Liver (tissue), 9 donors: ENCODE results near the gene CD52. TPM values are rescaled to one million over a fixed set of nuclear protein-coding genes. Genes with fewer than 3 reads are reported as not detected.

Experiments used
- DNase-seq: peaks from one replicate; pipeline ENCODE4 v3.0.0-alpha.2; 2017; ENCODE audit warnings: low spot score
- H3K27ac ChIP-seq, 2 donors: one replicate each; pipeline ENCODE4 v1.7.0; 2013; ENCODE audit warnings: inconsistent platforms in 2 of 2, low read length in 2 of 2, control low read depth in 1 of 2, low read depth in 1 of 2, mild to moderate bottlenecking in 1 of 2
- H3K27me3 ChIP-seq, 4 donors: one replicate each; pipeline versions ENCODE4 v1.6.1 to v1.7.0; 2013; ENCODE audit warnings: low read length in 3 of 4, inconsistent platforms in 1 of 4, mild to moderate bottlenecking in 1 of 4, moderate library complexity in 1 of 4; ENCODE audit not compliant: control insufficient read depth in 4 of 4, insufficient read depth in 4 of 4
- H3K36me3 ChIP-seq, 4 donors: one replicate each; pipeline versions ENCODE4 v1.6.1 to v1.7.0; 2013; ENCODE audit warnings: low read length in 3 of 4, mild to moderate bottlenecking in 3 of 4, low read depth in 1 of 4, moderate library complexity in 1 of 4; ENCODE audit not compliant: control insufficient read depth in 4 of 4, insufficient read depth in 3 of 4
- H3K4me1 ChIP-seq, 4 donors: one replicate each; pipeline versions ENCODE4 v1.6.1 to v1.7.0; 2013; ENCODE audit warnings: low read length in 3 of 4, mild to moderate bottlenecking in 3 of 4, moderate library complexity in 1 of 4; ENCODE audit not compliant: control insufficient read depth in 4 of 4, insufficient read depth in 4 of 4
- H3K4me3 ChIP-seq, 3 donors: one replicate each; pipeline versions ENCODE4 v1.6.1 to v1.7.0; 2013; ENCODE audit warnings: low read length in 3 of 3, control low read depth in 1 of 3, low read depth in 1 of 3, mild to moderate bottlenecking in 1 of 3
- H3K9ac ChIP-seq, 2 donors: one replicate each; pipeline ENCODE4 v1.7.0; 2013; ENCODE audit warnings: low read length in 2 of 2, mild to moderate bottlenecking in 2 of 2, moderate library complexity in 2 of 2, control low read depth in 1 of 2, low read depth in 1 of 2
- H3K9me3 ChIP-seq, 4 donors: one replicate each; pipeline versions ENCODE4 v1.6.1 to v1.7.0; 2013; ENCODE audit warnings: low read length in 3 of 4; ENCODE audit not compliant: control insufficient read depth in 4 of 4
- ATF3 ChIP-seq: IDR thresholded peaks from 2 replicates; pipeline ENCODE4 v1.6.1; 2016; ENCODE audit warnings: antibody characterized with exemption
- CTCF ChIP-seq: fragments of 150-350 bp; IDR thresholded peaks from 2 replicates; pipeline ENCODE4 v1.5.1; 2017; ENCODE audit warnings: improper control_type of control experiment, low read depth, low read length; ENCODE audit not compliant: missing input control
- EGR1 ChIP-seq, 2 donors: IDR thresholded peaks; 2 replicates each; pipeline ENCODE4 v1.6.1; 2016 to 2018; ENCODE audit warnings: antibody characterized with exemption in 2 of 2, low read depth in 2 of 2
- FOXA1 ChIP-seq: IDR thresholded peaks from 2 replicates; pipeline ENCODE4 v1.6.1; 2016; ENCODE audit warnings: antibody characterized with exemption
- FOXA2 ChIP-seq: IDR thresholded peaks from 2 replicates; pipeline ENCODE4 v1.6.1; 2016; ENCODE audit warnings: antibody characterized with exemption
- GABPA ChIP-seq, 2 donors: IDR thresholded peaks in 1 of 2; conservative IDR thresholded peaks in 1 of 2; 2 replicates each; pipeline ENCODE4 v1.6.1; 2016; ENCODE audit warnings: antibody characterized with exemption in 2 of 2, mild to moderate bottlenecking in 1 of 2, moderate library complexity in 1 of 2
- HNF4A ChIP-seq, 2 donors: conservative IDR thresholded peaks; 2 replicates each; pipeline ENCODE4 v1.6.1; 2016; ENCODE audit warnings: antibody characterized with exemption in 2 of 2, mild to moderate bottlenecking in 2 of 2
- HNF4G ChIP-seq: IDR thresholded peaks from 2 replicates; pipeline ENCODE4 v1.6.1; 2016; ENCODE audit warnings: antibody characterized with exemption
- JUND ChIP-seq, 2 donors: IDR thresholded peaks; 2 replicates each; pipeline ENCODE4 v1.6.1; 2016; ENCODE audit warnings: antibody characterized with exemption in 2 of 2
- NR2F2 ChIP-seq: IDR thresholded peaks from 2 replicates; pipeline ENCODE4 v1.6.1; 2016; ENCODE audit warnings: antibody characterized with exemption
- RAD21 ChIP-seq, 2 donors: IDR thresholded peaks; 2 replicates each; pipeline ENCODE4 v1.6.1; 2016; ENCODE audit warnings: antibody characterized with exemption in 2 of 2, mild to moderate bottlenecking in 2 of 2
- RXRA ChIP-seq, 2 donors: IDR thresholded peaks; 2 replicates each; pipeline ENCODE4 v1.6.1; 2017 to 2018; ENCODE audit warnings: antibody characterized with exemption in 2 of 2, mild to moderate bottlenecking in 1 of 2
- SP1 ChIP-seq: IDR thresholded peaks from 2 replicates; pipeline ENCODE4 v1.6.1; 2018; ENCODE audit warnings: antibody characterized with exemption, mild to moderate bottlenecking
- TAF1 ChIP-seq: conservative IDR thresholded peaks from 2 replicates; pipeline ENCODE4 v1.6.1; 2016; ENCODE audit warnings: antibody characterized with exemption, mild to moderate bottlenecking
- YY1 ChIP-seq: IDR thresholded peaks from 2 replicates; pipeline ENCODE4 v1.6.1; 2016; ENCODE audit warnings: antibody characterized with exemption, mild to moderate bottlenecking
- WGBS: extraction: QIAGEN DNeasy Blood & Tissue Kit; methylation state at CpG from one replicate; pipeline ENCODE4 v1.1.7; 2013; 5-methylcytosine and 5-hydroxymethylcytosine counted together
- polyA plus RNA-seq, 2 donors: library from polyadenylated mRNA; stranded (reverse) in 1 of 2; unstranded in 1 of 2; fragments of 200-250 nt in 1 of 2; fragments of >200 nt in 1 of 2; fragmentation: Nextera tagmentation in 1 of 2; extraction: Ambion mirVana in 1 of 2; gene quantifications; one replicate each; pipeline versions ENCODE4 v1.2.1 to v1.2.3, GENCODE V29; 2013 to 2015
- total RNA-seq, 2 donors: library from RNA; depleted of rRNA; stranded (reverse); fragments of >200 nt; gene quantifications; one replicate each; pipeline ENCODE4 v1.2.3, GENCODE V29; 2014
- TF ChIP-seq, protein P1 (sequence below): IDR thresholded peaks from 2 replicates; pipeline ENCODE4 v1.6.1; 2016; ENCODE audit warnings: antibody characterized with exemption
- TF ChIP-seq, protein P2 (sequence below): IDR thresholded peaks from 2 replicates; pipeline ENCODE4 v1.6.1; 2016; ENCODE audit warnings: antibody characterized with exemption
- donor health status: healthy.
- donor health status: healthy.
- donor health status: healthy.
- donor health status: healthy.
- donor health status: healthy.

Gene CD52
- total and polyA plus RNA-seq, 4 donors: 1.7 to 16.4 (median 8.9) TPM

- no peak overlapping the region for H3K4me3 ChIP-seq
- TF ChIP-seq, protein P1, sequence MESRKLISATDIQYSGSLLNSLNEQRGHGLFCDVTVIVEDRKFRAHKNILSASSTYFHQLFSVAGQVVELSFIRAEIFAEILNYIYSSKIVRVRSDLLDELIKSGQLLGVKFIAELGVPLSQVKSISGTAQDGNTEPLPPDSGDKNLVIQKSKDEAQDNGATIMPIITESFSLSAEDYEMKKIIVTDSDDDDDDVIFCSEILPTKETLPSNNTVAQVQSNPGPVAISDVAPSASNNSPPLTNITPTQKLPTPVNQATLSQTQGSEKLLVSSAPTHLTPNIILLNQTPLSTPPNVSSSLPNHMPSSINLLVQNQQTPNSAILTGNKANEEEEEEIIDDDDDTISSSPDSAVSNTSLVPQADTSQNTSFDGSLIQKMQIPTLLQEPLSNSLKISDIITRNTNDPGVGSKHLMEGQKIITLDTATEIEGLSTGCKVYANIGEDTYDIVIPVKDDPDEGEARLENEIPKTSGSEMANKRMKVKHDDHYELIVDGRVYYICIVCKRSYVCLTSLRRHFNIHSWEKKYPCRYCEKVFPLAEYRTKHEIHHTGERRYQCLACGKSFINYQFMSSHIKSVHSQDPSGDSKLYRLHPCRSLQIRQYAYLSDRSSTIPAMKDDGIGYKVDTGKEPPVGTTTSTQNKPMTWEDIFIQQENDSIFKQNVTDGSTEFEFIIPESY: no peak
- TF ChIP-seq FOXA2: no peak
- no peak for TF ChIP-seq ATF3
- no peak for TF ChIP-seq NR2F2
- no peak for TF ChIP-seq SP1
- TF ChIP-seq FOXA1: no peak
- TF ChIP-seq HNF4A (conservative IDR thresholded peaks at IDR 0.05): no peak
- TF ChIP-seq, protein P2, sequence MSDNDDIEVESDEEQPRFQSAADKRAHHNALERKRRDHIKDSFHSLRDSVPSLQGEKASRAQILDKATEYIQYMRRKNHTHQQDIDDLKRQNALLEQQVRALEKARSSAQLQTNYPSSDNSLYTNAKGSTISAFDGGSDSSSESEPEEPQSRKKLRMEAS: no peak
- TF ChIP-seq GABPA (IDR thresholded peaks at IDR 0.05 in 1 of 2, conservative IDR thresholded peaks at IDR 0.05 in 1 of 2): no peak
- no peak for TF ChIP-seq CTCF
- TF ChIP-seq YY1: no peak
- TF ChIP-seq RAD21 (IDR thresholded peaks at IDR 0.05): no peak
- TF ChIP-seq RXRA (IDR thresholded peaks at IDR 0.05): no peak
- TF ChIP-seq TAF1: no peak
- TF ChIP-seq EGR1 (IDR thresholded peaks at IDR 0.05; ENCODE audit: low read depth in 2 of 2): no peak
- no peak for TF ChIP-seq HNF4G
- TF ChIP-seq JUND (IDR thresholded peaks at IDR 0.05): no peak
- no peak overlapping the region for H3K9ac ChIP-seq
- no peaks in the 10 kb centered on the region for H3K9me3 ChIP-seq
- peaks cover 3 to 10% (median 4%) of the 10 kb centered on the region in 4 donors for H3K4me1 ChIP-seq
- WGBS: 81% methylated on average over 10 of the region's 10 CpGs
- no peaks in the 10 kb centered on the region for H3K27me3 ChIP-seq
- H3K27ac ChIP-seq: no peak overlapping the region
- no peak for DNase-seq
- H3K36me3 ChIP-seq: no peaks in the 10 kb centered on the region
Measured at GRCh38 chr1:26357121-26357602, 39.4 kb downstream of the CD52 start.

- H3K27me3 ChIP-seq: no peaks in the 10 kb centered on the region
- no peaks in the 10 kb centered on the region for H3K9me3 ChIP-seq
- 36% methylated on average over 15 of the region's 15 CpGs for WGBS
- H3K27ac ChIP-seq: peak overlapping the region in 1 of 2 donors; percentile 13
- no peak overlapping the region for H3K9ac ChIP-seq
- H3K36me3 ChIP-seq: no peaks in the 10 kb centered on the region
- no peak overlapping the region for H3K4me3 ChIP-seq
- no peak for DNase-seq
- H3K4me1 ChIP-seq: peaks cover 3 to 10% (median 4%) of the 10 kb centered on the region in 4 donors
- peak; percentile 43 for TF ChIP-seq YY1
- TF ChIP-seq JUND (IDR thresholded peaks at IDR 0.05): peak; percentile 34 to 64
- TF ChIP-seq RXRA (IDR thresholded peaks at IDR 0.05): peak; percentile 58 to 63
- TF ChIP-seq RAD21 (IDR thresholded peaks at IDR 0.05): no peak
- peak in 1 of 2 donors; percentile 75 for TF ChIP-seq GABPA (IDR thresholded peaks at IDR 0.05 in 1 of 2, conservative IDR thresholded peaks at IDR 0.05 in 1 of 2)
- no peak for TF ChIP-seq FOXA2
- TF ChIP-seq, protein P1: no peak
- TF ChIP-seq ATF3: peak; percentile 44
- peak; percentile 92 for TF ChIP-seq HNF4G
- TF ChIP-seq CTCF: no peak
- TF ChIP-seq EGR1 (IDR thresholded peaks at IDR 0.05; ENCODE audit: low read depth in 2 of 2): no peak
- TF ChIP-seq, protein P2: no peak
- peak; percentile 90 to 93 for TF ChIP-seq HNF4A (conservative IDR thresholded peaks at IDR 0.05)
- no peak for TF ChIP-seq TAF1
Measured at GRCh38 chr1:26358411-26359384, 40.9 kb downstream of the CD52 start.
